Lung (tissue), 12 donors: ENCODE results near the gene MDFIC2. TPM values are rescaled to one million over a fixed set of nuclear protein-coding genes. Genes with fewer than 3 reads are reported as not detected.

ENCODE experiments used
- ATAC-seq: fragments of 200-7000 bp; cut with Tn5 transposase; one replicate; pipeline ENCODE4 v1.9.1; 2020; ENCODE audit warnings: moderate number of reproducible peaks; ENCODE audit not compliant: insufficient read depth, low FRiP score
- DNase-seq, 3 donors: peaks; one replicate each; pipeline ENCODE4 v3.0.0-alpha.2; 2013 to 2017
- H3K27ac ChIP-seq, 2 donors: one replicate each; pipeline ENCODE4 v1.5.1; 2013; ENCODE audit warnings: mild to moderate bottlenecking in 2 of 2, moderate library complexity in 2 of 2, control low read depth in 1 of 2, inconsistent platforms in 1 of 2, low read depth in 1 of 2, low read length in 1 of 2
- H3K27me3 ChIP-seq, 3 donors: one replicate each; pipeline ENCODE4 v1.5.1; 2013; ENCODE audit warnings: low read length in 2 of 3; ENCODE audit not compliant: control insufficient read depth in 3 of 3, insufficient read depth in 3 of 3
- H3K36me3 ChIP-seq, 4 donors: one replicate each; pipeline ENCODE4 v1.5.1; 2013; ENCODE audit warnings: low read length in 4 of 4, mild to moderate bottlenecking in 1 of 4, moderate library complexity in 1 of 4; ENCODE audit not compliant: control insufficient read depth in 4 of 4, insufficient read depth in 4 of 4
- H3K4me1 ChIP-seq, 5 donors: one replicate each; pipeline ENCODE4 v1.5.1; 2013; ENCODE audit warnings: low read length in 5 of 5, mild to moderate bottlenecking in 2 of 5, moderate library complexity in 1 of 5; ENCODE audit not compliant: control insufficient read depth in 5 of 5, insufficient read depth in 5 of 5
- H3K4me3 ChIP-seq: one replicate; pipeline ENCODE4 v1.5.1; 2013; ENCODE audit warnings: mild to moderate bottlenecking, control low read depth, moderate library complexity
- H3K9ac ChIP-seq, 2 donors: one replicate each; pipeline ENCODE4 v1.5.1; 2013; ENCODE audit warnings: low read length in 2 of 2, control low read depth in 1 of 2; ENCODE audit not compliant: insufficient read depth in 1 of 2
- H3K9me3 ChIP-seq, 4 donors: one replicate each; pipeline ENCODE4 v1.5.1; 2013; ENCODE audit warnings: low read length in 3 of 4, mild to moderate bottlenecking in 1 of 4, moderate library complexity in 1 of 4; ENCODE audit not compliant: control insufficient read depth in 4 of 4, insufficient read depth in 3 of 4
- CTCF ChIP-seq: IDR thresholded peaks from 2 replicates; pipeline ENCODE4 v1.5.1; 2012; ENCODE audit warnings: mild to moderate bottlenecking; ENCODE audit errors: control extremely low read depth, extremely low read depth
- WGBS, 2 donors: extraction: QIAGEN DNeasy Blood & Tissue Kit; methylation state at CpG; one replicate each; pipeline ENCODE4 v1.1.7; 2013; 5-methylcytosine and 5-hydroxymethylcytosine counted together
- polyA plus RNA-seq, 2 donors: library from polyadenylated mRNA; stranded (reverse); fragments of 200-250 nt; gene quantifications; one replicate each; pipeline ENCODE4 v1.2.1, GENCODE V29; 2013
- total RNA-seq, 2 donors: library from RNA; depleted of rRNA in 1 of 2; stranded (reverse); fragments of >200 nt in 1 of 2; gene quantifications; one replicate each; pipeline ENCODE4 v1.2.1, GENCODE V29; 2014 to 2021
- donor health status: control.
- donor health status: control.
- donor health status: Bipolar disorder and iron deficiency.
- donor health status: healthy.
- donor health status: DM: yes; HTN: yes; CAD: no.

MDFIC2 gene
- total and polyA plus RNA-seq, 4 donors, result not detected

- WGBS, 2 donors, result 82 to 88% methylated on average over 8 of the region's 8 CpGs
- Histone ChIP-seq H3K36me3 (no peaks in the 10 kb centered on the region), H3K4me3 (no peak overlapping the region), H3K4me1 (peaks cover 0 to 5% (median 0%) of the 10 kb centered on the region in 5 donors), H3K27ac (no peak overlapping the region), H3K27me3 (peaks cover 0 to 16% (median 0%) of the 10 kb centered on the region in 3 donors), H3K9ac (no peak overlapping the region), H3K9me3 (peaks cover 0 to 2% (median 0%) of the 10 kb centered on the region in 4 donors)
- no peak for TF ChIP-seq CTCF
- no peak for ATAC-seq
- no peak for DNase-seq
Observed at GRCh38 chr3:70183781-70184504, 128.5 kb downstream of the MDFIC2 start.

- 38 to 39% methylated on average over 12 of the region's 12 CpGs for WGBS, 2 donors
- ATAC-seq, result no peak
Observed at GRCh38 chr3:70182166-70182565, 130.3 kb downstream of the MDFIC2 start.

GRCh38 chr3:70180664-70181063 is 131.8 kb downstream of the MDFIC2 start:
- DNase-seq, result no peak
- peaks cover 0 to 5% (median 0%) of the 10 kb centered on the region in 5 donors for H3K4me1 ChIP-seq
- WGBS, 2 donors, result 81 to 86% methylated on average over 6 of the region's 6 CpGs
- H3K27ac ChIP-seq, result no peak overlapping the region
- no peak overlapping the region for H3K9ac ChIP-seq
- no peak for ATAC-seq
- H3K27me3 ChIP-seq, result peaks cover 0 to 16% (median 0%) of the 10 kb centered on the region in 3 donors
- H3K9me3 ChIP-seq, result no peaks in the 10 kb centered on the region
- H3K4me3 ChIP-seq, result no peak overlapping the region
- no peak for TF ChIP-seq CTCF
- H3K36me3 ChIP-seq, result no peaks in the 10 kb centered on the region

More at GRCh38 chr3:70182166-70182565, 130.3 kb downstream of the MDFIC2 start:
- Histone ChIP-seq H3K36me3 (no peaks in the 10 kb centered on the region), H3K9ac (no peak overlapping the region), H3K27me3 (peaks cover 0 to 16% (median 0%) of the 10 kb centered on the region in 3 donors), H3K27ac (no peak overlapping the region), H3K9me3 (no peaks in the 10 kb centered on the region), H3K4me3 (no peak overlapping the region), H3K4me1 (peaks cover 0 to 5% (median 0%) of the 10 kb centered on the region in 5 donors)
- no peak for TF ChIP-seq CTCF
- peak in 2 of 3 donors; percentile 15 to 53 for DNase-seq

- H3K27ac ChIP-seq, result no peak overlapping the region
- no peaks in the 10 kb centered on the region for H3K36me3 ChIP-seq
- peaks cover 0 to 5% (median 0%) of the 10 kb centered on the region in 5 donors for H3K4me1 ChIP-seq
- DNase-seq, result no peak
- no peak for TF ChIP-seq CTCF
- H3K9ac ChIP-seq, result no peak overlapping the region
- no peak overlapping the region for H3K4me3 ChIP-seq
- H3K9me3 ChIP-seq, result no peaks in the 10 kb centered on the region
- no peak for ATAC-seq
- 75 to 81% methylated on average over 3 of the region's 3 CpGs for WGBS, 2 donors
- H3K27me3 ChIP-seq, result peaks cover 0 to 12% (median 0%) of the 10 kb centered on the region in 3 donors
Observed at GRCh38 chr3:70179111-70179510, 133.3 kb downstream of the MDFIC2 start.
